Neural progenitor cell (in vitro differentiated cells): ENCODE results near the gene ESRRA. TPM values are rescaled to one million over a fixed set of nuclear protein-coding genes. Genes with fewer than 3 reads are reported as not detected.
A peak's percentile ranks its signal among the peaks of the same experiment; 100 is the strongest.

ENCODE experiments used
- DNase-seq: peaks from one replicate; pipeline ENCODE4 v3.0.0-alpha.2; 2016; ENCODE audit warnings: low spot score
- H2AFZ ChIP-seq: fragments of 200-600 bp; sonication (generic); replicated peaks from 2 replicates; pipeline ENCODE4 v1.6.1; 2016; ENCODE audit warnings: antibody characterized with exemption
- H3F3A ChIP-seq: fragments of 200-600 bp; sonication (generic); 2 replicates; pipeline ENCODE4 v1.6.1; 2016; ENCODE audit warnings: antibody characterized with exemption, low read depth
- H3K27ac ChIP-seq: fragments of 200-600 bp; sonication (generic); 2 replicates; pipeline ENCODE4 v1.5.1; 2016; ENCODE audit warnings: mild to moderate bottlenecking
- H3K27me3 ChIP-seq: fragments of 200-600 bp; sonication (generic); 2 replicates; pipeline ENCODE4 v1.6.1; 2016; ENCODE audit warnings: mild to moderate bottlenecking, moderate library complexity
- H3K36me3 ChIP-seq: fragments of 200-600 bp; sonication (generic); 2 replicates; pipeline ENCODE4 v1.5.1; 2016
- H3K4me1 ChIP-seq: fragments of 200-600 bp; sonication (generic); 2 replicates; pipeline ENCODE4 v1.6.1; 2016; ENCODE audit warnings: mixed run types
- H3K4me2 ChIP-seq: fragments of 200-600 bp; sonication (generic); 2 replicates; pipeline ENCODE4 v1.6.1; 2016
- H3K4me3 ChIP-seq: fragments of 200-600 bp; sonication (generic); 2 replicates; pipeline ENCODE4 v1.5.1; 2016
- H3K79me2 ChIP-seq: fragments of 200-600 bp; sonication (generic); 2 replicates; pipeline ENCODE4 v1.6.1; 2016; ENCODE audit warnings: low read depth
- H3K9ac ChIP-seq: fragments of 200-600 bp; sonication (generic); 2 replicates; pipeline ENCODE4 v1.6.1; 2016
- H3K9me3 ChIP-seq: fragments of 200-600 bp; sonication (generic); 2 replicates; pipeline ENCODE4 v1.5.1; 2016; ENCODE audit warnings: low read depth
- H4K20me1 ChIP-seq: fragments of 200-600 bp; sonication (generic); 2 replicates; pipeline ENCODE4 v1.6.1; 2016; ENCODE audit warnings: low read depth
- H3K27ac Mint-ChIP-seq: 3 replicates; pipeline ENCODE4 v1.8.0; 2021; ENCODE audit warnings: mixed read lengths
- H3K27me3 Mint-ChIP-seq: 2 replicates; pipeline ENCODE4 v1.8.0; 2022; ENCODE audit warnings: low read depth, mild to moderate bottlenecking, inconsistent platforms, moderate library complexity, mixed read lengths; ENCODE audit not compliant: insufficient read depth
- H3K36me3 Mint-ChIP-seq: 3 replicates; pipeline ENCODE4 v1.8.0; 2021; ENCODE audit warnings: mixed read lengths
- H3K4me1 Mint-ChIP-seq: 3 replicates; pipeline ENCODE4 v1.8.0; 2021; ENCODE audit warnings: mixed read lengths
- H3K4me3 Mint-ChIP-seq: 3 replicates; pipeline ENCODE4 v1.8.0; 2021; ENCODE audit warnings: mild to moderate bottlenecking, moderate library complexity, mixed read lengths
- H3K9me3 Mint-ChIP-seq: 3 replicates; pipeline ENCODE4 v1.8.0; 2020; ENCODE audit warnings: mixed read lengths
- CTCF ChIP-seq: fragments of 200-600 bp; sonication (generic); IDR thresholded peaks from 2 replicates; pipeline ENCODE4 v1.5.1; 2017; ENCODE audit warnings: antibody characterized with exemption, mild to moderate bottlenecking
- EZH2 ChIP-seq: fragments of 200-600 bp; sonication (generic); IDR thresholded peaks from 2 replicates; pipeline ENCODE4 v1.6.1; 2017; ENCODE audit warnings: antibody characterized with exemption, mild to moderate bottlenecking, moderate library complexity
- EZH2phosphoT487 ChIP-seq: fragments of 200-600 bp; sonication (generic); IDR thresholded peaks from 2 replicates; pipeline ENCODE4 v1.6.1; 2017; ENCODE audit warnings: antibody characterized with exemption
- total RNA-seq: library from RNA; depleted of rRNA; stranded (reverse); fragments of >200 nt; gene quantifications from 2 replicates; pipeline ENCODE4 v1.2.3, GENCODE V29; 2015; ENCODE audit warnings: low replicate concordance

The ESRRA gene
- total RNA-seq, 1 donor from 2014 or later = 5.5 TPM

- no peaks in the 10 kb centered on the region for H3K79me2 ChIP-seq
- no peaks in the 10 kb centered on the region for H3K9me3 ChIP-seq
- no peak overlapping the region for H3K9ac ChIP-seq
- TF ChIP-seq EZH2 (no peak), EZH2phosphoT487 (no peak), CTCF (no peak)
- no peaks in the 10 kb centered on the region for H3F3A ChIP-seq
- no peaks in the 10 kb centered on the region for H3K36me3 ChIP-seq
- peaks cover 11% of the 10 kb centered on the region for H3K27me3 ChIP-seq
- no peak overlapping the region for H3K4me3 ChIP-seq
- H2AFZ ChIP-seq = no peak overlapping the region
- H3K4me1 ChIP-seq = no peaks in the 10 kb centered on the region
- H3K4me1 Mint-ChIP-seq = peaks cover 10% of the 10 kb centered on the region
- no peak overlapping the region for H3K27ac Mint-ChIP-seq
- no peaks in the 10 kb centered on the region for H4K20me1 ChIP-seq
- H3K4me3 Mint-ChIP-seq = no peak overlapping the region
- peaks cover 21% of the 10 kb centered on the region for H3K27me3 Mint-ChIP-seq
- no peaks in the 10 kb centered on the region for H3K9me3 Mint-ChIP-seq
- H3K27ac ChIP-seq = no peak overlapping the region
- DNase-seq = peak; percentile 51
- H3K36me3 Mint-ChIP-seq = no peaks in the 10 kb centered on the region
- no peak overlapping the region for H3K4me2 ChIP-seq
Observed at GRCh38 chr11:64334764-64335735, 29.7 kb downstream of the ESRRA start.

- H3K4me3 Mint-ChIP-seq = peak overlapping the region; percentile 41
- peaks cover 12% of the 10 kb centered on the region for H3K4me1 ChIP-seq
- no peak overlapping the region for H3K9ac ChIP-seq
- H3K27me3 Mint-ChIP-seq = peaks cover 30% of the 10 kb centered on the region
- no peaks in the 10 kb centered on the region for H3K36me3 ChIP-seq
- H3K4me2 ChIP-seq = no peak overlapping the region
- no peak for TF ChIP-seq EZH2phosphoT487
- TF ChIP-seq EZH2 = no peak
- no peak for TF ChIP-seq CTCF
- H3K27me3 ChIP-seq = peaks cover 31% of the 10 kb centered on the region
- H3K27ac Mint-ChIP-seq = peak overlapping the region; percentile 10
- no peak for DNase-seq
- no peaks in the 10 kb centered on the region for H3K79me2 ChIP-seq
- H3K36me3 Mint-ChIP-seq = no peaks in the 10 kb centered on the region
- H3K4me1 Mint-ChIP-seq = peaks cover 17% of the 10 kb centered on the region
- H3K27ac ChIP-seq = no peak overlapping the region
- H3K9me3 ChIP-seq = no peaks in the 10 kb centered on the region
- H3K4me3 ChIP-seq = no peak overlapping the region
- peaks cover 17% of the 10 kb centered on the region for H3F3A ChIP-seq
- H2AFZ ChIP-seq = no peak overlapping the region
- no peaks in the 10 kb centered on the region for H3K9me3 Mint-ChIP-seq
- no peaks in the 10 kb centered on the region for H4K20me1 ChIP-seq
Observed at GRCh38 chr11:64337538-64338249, 32.4 kb downstream of the ESRRA start.

GRCh38 chr11:64338716-64339115 lies 33.4 kb downstream of the ESRRA start:
- Histone ChIP-seq H3F3A (peaks cover 17% of the 10 kb centered on the region), H3K4me1 (peaks cover 17% of the 10 kb centered on the region), H2AFZ (no peak overlapping the region), H3K27ac (no peak overlapping the region), H3K36me3 (no peaks in the 10 kb centered on the region), H3K27me3 (peaks cover 31% of the 10 kb centered on the region), H3K4me2 (no peak overlapping the region), H3K79me2 (no peaks in the 10 kb centered on the region), H3K9ac (no peak overlapping the region), H3K9me3 (no peaks in the 10 kb centered on the region), H3K4me3 (no peak overlapping the region), H4K20me1 (no peaks in the 10 kb centered on the region)
- H3K27ac Mint-ChIP-seq = no peak overlapping the region
- no peaks in the 10 kb centered on the region for H3K9me3 Mint-ChIP-seq
- H3K27me3 Mint-ChIP-seq = peaks cover 28% of the 10 kb centered on the region
- TF ChIP-seq EZH2 (no peak), CTCF (no peak), EZH2phosphoT487 (no peak)
- DNase-seq = no peak
- peaks cover 17% of the 10 kb centered on the region for H3K4me1 Mint-ChIP-seq
- H3K36me3 Mint-ChIP-seq = no peaks in the 10 kb centered on the region
- H3K4me3 Mint-ChIP-seq = no peak overlapping the region
